Measurements from ENCODE around the gene ACOX2. TPM values are rescaled to one million over a fixed set of nuclear protein-coding genes. Genes with fewer than 3 reads are reported as not detected.

Gene ACOX2
- polyA plus RNA-seq, 12 donors = 19.4 to 36.0 (median 26.6) TPM; not detected in 1

- no peak for DNase-seq
Observed at GRCh38 chr3:58518291-58518789, 18.6 kb downstream of the ACOX2 start.

GRCh38 chr3:58514405-58514804, 22.6 kb downstream of the ACOX2 start:
- no peak for DNase-seq

GRCh38 chr3:58508437-58508836, 28.6 kb downstream of the ACOX2 start:
- no peak for DNase-seq

GRCh38 chr3:58507356-58508078, 29.5 kb downstream of the ACOX2 start:
- no peak for DNase-seq

GRCh38 chr3:58502872-58503271, 34.1 kb downstream of the ACOX2 start:
- DNase-seq = no peak

GRCh38 chr3:58497097-58497496, 39.9 kb downstream of the ACOX2 start:
- no peak for DNase-seq

GRCh38 chr3:58496206-58496857, 40.7 kb downstream of the ACOX2 start:
- DNase-seq = no peak

- no peak for DNase-seq
Observed at GRCh38 chr3:58495101-58495500, 41.9 kb downstream of the ACOX2 start.

- no peak for DNase-seq
Observed at GRCh38 chr3:58494107-58494506, 42.9 kb downstream of the ACOX2 start.

- no peak for DNase-seq
Observed at GRCh38 chr3:58492494-58492905, 44.5 kb downstream of the ACOX2 start.

GRCh38 chr3:58491506-58492402, 45.2 kb downstream of the ACOX2 start, which contains the start of gene KCTD6:
TSS of gene KCTD6 (plus strand) at chr3:58492096. CDS start at chr3:58498756, 6,660 bp downstream.
- DNase-seq = peak; percentile 95

GRCh38 chr3:58490860-58491501, 46.0 kb downstream of the ACOX2 start:
- DNase-seq = no peak

GRCh38 chr3:58488967-58489366, 48.0 kb downstream of the ACOX2 start:
- DNase-seq = no peak

GRCh38 chr3:58487140-58487886, 49.7 kb downstream of the ACOX2 start:
- no peak for DNase-seq

GRCh38 chr3:58485801-58486435, 51.1 kb downstream of the ACOX2 start:
- DNase-seq = no peak

- no peak for DNase-seq
Observed at GRCh38 chr3:58484722-58485069, 52.3 kb downstream of the ACOX2 start.

- no peak for DNase-seq
Observed at GRCh38 chr3:58484045-58484721, 52.8 kb downstream of the ACOX2 start.

GRCh38 chr3:58482917-58483636, 53.9 kb downstream of the ACOX2 start:
- no peak for DNase-seq

GRCh38 chr3:58480309-58480708, 56.7 kb downstream of the ACOX2 start:
- DNase-seq = no peak

All from muscle of arm (tissue), 12 donors.